ENCODE measurements around the gene CHD2.

DNA sequence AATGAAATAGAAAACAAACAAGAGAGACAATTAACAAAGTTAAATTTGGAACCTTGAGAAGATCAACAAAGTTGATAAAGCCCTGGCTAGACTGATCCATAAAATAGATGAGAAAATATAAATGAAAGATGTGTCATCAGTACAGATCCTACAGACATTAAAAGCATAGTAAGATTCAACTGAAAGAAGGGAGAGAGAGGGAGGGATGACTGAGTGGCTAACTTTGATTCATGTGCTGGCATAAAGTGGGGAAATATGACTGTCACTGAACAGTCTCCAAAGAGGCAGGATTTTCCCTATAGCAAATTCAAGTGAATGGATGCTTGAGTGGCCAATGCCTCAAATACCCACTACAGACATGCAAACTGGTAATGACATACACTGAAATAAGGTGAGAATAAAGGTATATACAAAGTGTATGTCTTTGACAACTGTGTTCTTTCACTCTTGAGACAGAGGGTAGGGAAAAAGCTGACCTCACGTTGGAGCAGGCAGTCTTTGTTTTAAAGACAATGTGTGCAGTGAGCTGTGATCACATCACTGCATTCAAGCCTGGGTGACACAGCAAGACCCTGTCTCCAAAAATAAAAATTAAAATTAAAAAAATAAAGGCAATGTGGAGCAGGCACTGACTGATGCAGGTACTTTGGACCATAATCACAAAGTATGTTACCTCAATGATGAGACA is 35.9 kb upstream of the CHD2 start:
- no peak for TF ChIP-seq ZNF512 (CRISPR knock-in tag; IDR thresholded peaks at IDR 0.05; ENCODE audit: borderline replicate concordance)
- TF ChIP-seq NFYB (CRISPR knock-in tag; conservative IDR thresholded peaks at IDR 0.05; ENCODE audit: low read depth) = no peak
- TF ChIP-seq, protein P1, sequence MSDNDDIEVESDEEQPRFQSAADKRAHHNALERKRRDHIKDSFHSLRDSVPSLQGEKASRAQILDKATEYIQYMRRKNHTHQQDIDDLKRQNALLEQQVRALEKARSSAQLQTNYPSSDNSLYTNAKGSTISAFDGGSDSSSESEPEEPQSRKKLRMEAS (CRISPR knock-in tag; IDR thresholded peaks at IDR 0.05) = no peak
- TF ChIP-seq CTCF (IDR thresholded peaks at IDR 0.05) = no peak
- TF ChIP-seq FOXK1 (CRISPR knock-in tag; IDR thresholded peaks at IDR 0.05) = no peak
- TF ChIP-seq E2F1 (CRISPR knock-in tag; IDR thresholded peaks at IDR 0.05) = no peak
- no peak for TF ChIP-seq TCF7 (CRISPR knock-in tag; IDR thresholded peaks at IDR 0.05; ENCODE audit: low read depth)
- no peak for TF ChIP-seq NFE2L1 (CRISPR knock-in tag; IDR thresholded peaks at IDR 0.05)
- no peak for TF ChIP-seq ZNF138 (CRISPR knock-in tag; conservative IDR thresholded peaks at IDR 0.05)
- TF ChIP-seq ARID4B (CRISPR knock-in tag; IDR thresholded peaks at IDR 0.05; ENCODE audit: borderline replicate concordance) = no peak
- TF ChIP-seq, protein P2, sequence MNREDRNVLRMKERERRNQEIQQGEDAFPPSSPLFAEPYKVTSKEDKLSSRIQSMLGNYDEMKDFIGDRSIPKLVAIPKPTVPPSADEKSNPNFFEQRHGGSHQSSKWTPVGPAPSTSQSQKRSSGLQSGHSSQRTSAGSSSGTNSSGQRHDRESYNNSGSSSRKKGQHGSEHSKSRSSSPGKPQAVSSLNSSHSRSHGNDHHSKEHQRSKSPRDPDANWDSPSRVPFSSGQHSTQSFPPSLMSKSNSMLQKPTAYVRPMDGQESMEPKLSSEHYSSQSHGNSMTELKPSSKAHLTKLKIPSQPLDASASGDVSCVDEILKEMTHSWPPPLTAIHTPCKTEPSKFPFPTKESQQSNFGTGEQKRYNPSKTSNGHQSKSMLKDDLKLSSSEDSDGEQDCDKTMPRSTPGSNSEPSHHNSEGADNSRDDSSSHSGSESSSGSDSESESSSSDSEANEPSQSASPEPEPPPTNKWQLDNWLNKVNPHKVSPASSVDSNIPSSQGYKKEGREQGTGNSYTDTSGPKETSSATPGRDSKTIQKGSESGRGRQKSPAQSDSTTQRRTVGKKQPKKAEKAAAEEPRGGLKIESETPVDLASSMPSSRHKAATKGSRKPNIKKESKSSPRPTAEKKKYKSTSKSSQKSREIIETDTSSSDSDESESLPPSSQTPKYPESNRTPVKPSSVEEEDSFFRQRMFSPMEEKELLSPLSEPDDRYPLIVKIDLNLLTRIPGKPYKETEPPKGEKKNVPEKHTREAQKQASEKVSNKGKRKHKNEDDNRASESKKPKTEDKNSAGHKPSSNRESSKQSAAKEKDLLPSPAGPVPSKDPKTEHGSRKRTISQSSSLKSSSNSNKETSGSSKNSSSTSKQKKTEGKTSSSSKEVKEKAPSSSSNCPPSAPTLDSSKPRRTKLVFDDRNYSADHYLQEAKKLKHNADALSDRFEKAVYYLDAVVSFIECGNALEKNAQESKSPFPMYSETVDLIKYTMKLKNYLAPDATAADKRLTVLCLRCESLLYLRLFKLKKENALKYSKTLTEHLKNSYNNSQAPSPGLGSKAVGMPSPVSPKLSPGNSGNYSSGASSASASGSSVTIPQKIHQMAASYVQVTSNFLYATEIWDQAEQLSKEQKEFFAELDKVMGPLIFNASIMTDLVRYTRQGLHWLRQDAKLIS (CRISPR knock-in tag; IDR thresholded peaks at IDR 0.05; ENCODE audit: borderline replicate concordance) = no peak

Data from WTC11 (cell line).